Loucy (cell line): ENCODE results near the gene PDE11A.

Source experiments
- H2AFZ ChIP-seq: fragments of 200-600 bp; sonication (generic); 2 replicates; pipeline ENCODE4 v1.6.0; 2016; ENCODE audit warnings: antibody characterized with exemption, mild to moderate bottlenecking, low read length, moderate library complexity
- H3F3A ChIP-seq: fragments of 200-600 bp; 2 replicates; pipeline ENCODE4 v1.6.0; 2016; ENCODE audit warnings: antibody characterized with exemption, low read depth, mild to moderate bottlenecking
- H3K27me3 ChIP-seq: fragments of 200-600 bp; sonication (generic); 2 replicates; pipeline ENCODE4 v1.6.1; 2014; ENCODE audit warnings: low read length, mild to moderate bottlenecking; ENCODE audit not compliant: insufficient read depth, poor library complexity, severe bottlenecking
- H3K36me3 ChIP-seq: fragments of 200-600 bp; sonication (generic); 2 replicates; pipeline ENCODE4 v1.6.1; 2016; ENCODE audit warnings: low read length; ENCODE audit not compliant: insufficient read depth
- H3K4me1 ChIP-seq: fragments of 200-600 bp; sonication (generic); 2 replicates; pipeline ENCODE4 v1.5.1; 2014; ENCODE audit warnings: low read length, mild to moderate bottlenecking; ENCODE audit not compliant: insufficient read depth, poor library complexity, severe bottlenecking
- H3K4me2 ChIP-seq: fragments of 200-600 bp; sonication (generic); 2 replicates; pipeline ENCODE4 v1.6.0; 2014; ENCODE audit warnings: antibody characterized with exemption, low read length, low read depth, mild to moderate bottlenecking; ENCODE audit not compliant: poor library complexity, severe bottlenecking
- H3K4me3 ChIP-seq: fragments of 200-600 bp; sonication (generic); 2 replicates; pipeline ENCODE4 v1.5.1; 2014; ENCODE audit warnings: low read length, mild to moderate bottlenecking, mixed read lengths; ENCODE audit not compliant: poor library complexity, severe bottlenecking
- H3K79me2 ChIP-seq: fragments of 200-600 bp; sonication (generic); 2 replicates; pipeline ENCODE4 v1.6.1; 2014; ENCODE audit warnings: low read length; ENCODE audit not compliant: insufficient read depth
- H3K9ac ChIP-seq: fragments of 200-600 bp; sonication (generic); 2 replicates; pipeline ENCODE4 v1.6.0; 2014; ENCODE audit warnings: mild to moderate bottlenecking, low read depth, low read length, moderate library complexity; ENCODE audit not compliant: poor library complexity, severe bottlenecking
- H3K9me2 ChIP-seq: fragments of 200-600 bp; sonication (generic); replicated peaks from 2 replicates; pipeline ENCODE4 v1.6.1; 2016; ENCODE audit warnings: low read depth, low read length, mixed read lengths
- H3K9me3 ChIP-seq: fragments of 200-600 bp; sonication (generic); 2 replicates; pipeline ENCODE4 v1.6.1; 2014; ENCODE audit warnings: mild to moderate bottlenecking, antibody characterized with exemption, low read length, low read depth; ENCODE audit not compliant: insufficient read depth
- H4K20me1 ChIP-seq: fragments of 200-600 bp; sonication (generic); 2 replicates; pipeline ENCODE4 v1.6.0; 2014; ENCODE audit warnings: antibody characterized with exemption, low read length, mild to moderate bottlenecking; ENCODE audit not compliant: insufficient read depth, poor library complexity, severe bottlenecking
- CTCF ChIP-seq: fragments of 200-600 bp; sonication (generic); conservative IDR thresholded peaks from 2 replicates; pipeline ENCODE4 v1.5.1; 2014; ENCODE audit warnings: mild to moderate bottlenecking, antibody characterized with exemption, low read length
- EZH2phosphoT487 ChIP-seq: fragments of 200-600 bp; IDR thresholded peaks from 2 replicates; pipeline ENCODE4 v1.6.1; 2018; ENCODE audit warnings: antibody characterized with exemption, mild to moderate bottlenecking, moderate library complexity, borderline replicate concordance

Gene PDE11A

GRCh38 chr2:177983183-177983788, 89.3 kb downstream of the PDE11A start:
- Histone ChIP-seq H3K9ac (no peak overlapping the region), H3K9me3 (no peaks in the 10 kb centered on the region), H3F3A (no peaks in the 10 kb centered on the region), H3K4me2 (no peak overlapping the region), H3K4me3 (no peak overlapping the region), H3K79me2 (no peaks in the 10 kb centered on the region), H2AFZ (no peak overlapping the region), H3K9me2 (no peaks in the 10 kb centered on the region), H3K4me1 (peaks cover 2% of the 10 kb centered on the region), H4K20me1 (no peaks in the 10 kb centered on the region), H3K27me3 (no peaks in the 10 kb centered on the region), H3K36me3 (no peaks in the 10 kb centered on the region)
- TF ChIP-seq CTCF (peak; percentile 93), EZH2phosphoT487 (no peak)

- H3K4me3 ChIP-seq = no peak overlapping the region
- no peak overlapping the region for H2AFZ ChIP-seq
- H4K20me1 ChIP-seq = no peaks in the 10 kb centered on the region
- no peaks in the 10 kb centered on the region for H3K36me3 ChIP-seq
- H3K9me2 ChIP-seq = no peaks in the 10 kb centered on the region
- no peaks in the 10 kb centered on the region for H3K27me3 ChIP-seq
- H3F3A ChIP-seq = no peaks in the 10 kb centered on the region
- H3K4me2 ChIP-seq = no peak overlapping the region
- no peaks in the 10 kb centered on the region for H3K9me3 ChIP-seq
- H3K9ac ChIP-seq = no peak overlapping the region
- H3K79me2 ChIP-seq = no peaks in the 10 kb centered on the region
- TF ChIP-seq EZH2phosphoT487 = no peak
- no peak for TF ChIP-seq CTCF
- peaks cover 12% of the 10 kb centered on the region for H3K4me1 ChIP-seq
Observed at GRCh38 chr2:177972782-177973181, 99.8 kb downstream of the PDE11A start.

GRCh38 chr2:177972123-177972522, 100.5 kb downstream of the PDE11A start:
- H3K4me2 ChIP-seq = no peak overlapping the region
- H3K4me1 ChIP-seq = peaks cover 12% of the 10 kb centered on the region
- TF ChIP-seq EZH2phosphoT487 = no peak
- no peak for TF ChIP-seq CTCF
- no peaks in the 10 kb centered on the region for H3K9me3 ChIP-seq
- H3K36me3 ChIP-seq = no peaks in the 10 kb centered on the region
- no peak overlapping the region for H3K9ac ChIP-seq
- no peaks in the 10 kb centered on the region for H3F3A ChIP-seq
- no peaks in the 10 kb centered on the region for H3K9me2 ChIP-seq
- H4K20me1 ChIP-seq = no peaks in the 10 kb centered on the region
- H3K27me3 ChIP-seq = no peaks in the 10 kb centered on the region
- H3K4me3 ChIP-seq = no peak overlapping the region
- H2AFZ ChIP-seq = no peak overlapping the region
- H3K79me2 ChIP-seq = no peaks in the 10 kb centered on the region
